Effector memory CD8-positive, alpha-beta T cell (primary cell): ENCODE data around the gene XPNPEP1.

Experiments used
- ATAC-seq: fragments of 150-1000 bp; cut with Tn5 transposase; replicated peaks from 2 replicates; pipeline ENCODE4 v1.10.0; 2021; ENCODE audit warnings: mild to moderate bottlenecking, moderate library complexity
- DNase-seq, 3 experiments: peaks; one replicate each; pipeline ENCODE4 v3.0.0; 2021
- H3K27ac Mint-ChIP-seq, 2 donors: one replicate each; pipeline ENCODE4 v1.8.0; 2022; ENCODE audit warnings: mild to moderate bottlenecking in 2 of 2, mixed read lengths in 2 of 2, moderate library complexity in 2 of 2
- H3K27me3 Mint-ChIP-seq, 2 donors: one replicate each; pipeline ENCODE4 v1.8.0; 2022; ENCODE audit warnings: mixed read lengths in 2 of 2
- H3K36me3 Mint-ChIP-seq: one replicate; pipeline ENCODE4 v1.8.0; 2022; ENCODE audit warnings: mild to moderate bottlenecking, moderate library complexity, mixed read lengths; ENCODE audit not compliant: insufficient read depth
- H3K4me1 Mint-ChIP-seq, 2 donors: one replicate each; pipeline ENCODE4 v1.8.0; 2022; ENCODE audit warnings: low read depth in 2 of 2, mixed read lengths in 2 of 2
- H3K4me3 Mint-ChIP-seq, 2 donors: one replicate each; pipeline ENCODE4 v1.8.0; 2022; ENCODE audit warnings: mild to moderate bottlenecking in 2 of 2, mixed read lengths in 2 of 2, moderate library complexity in 2 of 2
- H3K9me3 Mint-ChIP-seq, 2 donors: one replicate each; pipeline ENCODE4 v1.8.0; 2022; ENCODE audit warnings: mixed read lengths in 2 of 2

XPNPEP1 gene

GRCh38 chr10:109902992-109903947 is 20.0 kb downstream of the XPNPEP1 start:
- Mint-ChIP-seq H3K9me3 (no peaks in the 10 kb centered on the region), H3K27ac (peak overlapping the region; percentile 47 to 96), H3K4me3 (peak overlapping the region in 1 of 2 donors; percentile 49), H3K36me3 (peaks cover 8% of the 10 kb centered on the region), H3K27me3 (no peaks in the 10 kb centered on the region), H3K4me1 (peaks cover 38 to 70% of the 10 kb centered on the region in 2 donors)
- no peak for ATAC-seq
- no peak for DNase-seq

- H3K4me3 Mint-ChIP-seq, result no peak overlapping the region
- H3K9me3 Mint-ChIP-seq, result no peaks in the 10 kb centered on the region
- no peak for DNase-seq
- no peak for ATAC-seq
- H3K27me3 Mint-ChIP-seq, result no peaks in the 10 kb centered on the region
- peak overlapping the region; percentile 78 to 83 for H3K27ac Mint-ChIP-seq
- peaks cover 3% of the 10 kb centered on the region for H3K36me3 Mint-ChIP-seq
- H3K4me1 Mint-ChIP-seq, result peaks cover 40 to 66% of the 10 kb centered on the region in 2 donors
Measured at GRCh38 chr10:109899356-109900331, 23.7 kb downstream of the XPNPEP1 start.

GRCh38 chr10:109898666-109899355 is 24.5 kb downstream of the XPNPEP1 start:
- H3K36me3 Mint-ChIP-seq, result peaks cover 3% of the 10 kb centered on the region
- H3K27ac Mint-ChIP-seq, result peak overlapping the region in 1 of 2 donors; percentile 78
- H3K9me3 Mint-ChIP-seq, result no peaks in the 10 kb centered on the region
- H3K4me3 Mint-ChIP-seq, result no peak overlapping the region
- no peak for ATAC-seq
- no peak for DNase-seq
- H3K4me1 Mint-ChIP-seq, result peaks cover 34 to 58% of the 10 kb centered on the region in 2 donors
- H3K27me3 Mint-ChIP-seq, result no peaks in the 10 kb centered on the region

GRCh38 chr10:109898007-109898406 is 25.3 kb downstream of the XPNPEP1 start:
- DNase-seq (no peak), ATAC-seq (no peak)
- Mint-ChIP-seq H3K36me3 (peaks cover 3% of the 10 kb centered on the region), H3K27ac (peak overlapping the region in 1 of 2 donors; percentile 42), H3K27me3 (no peaks in the 10 kb centered on the region), H3K9me3 (no peaks in the 10 kb centered on the region), H3K4me3 (no peak overlapping the region), H3K4me1 (peaks cover 36 to 59% of the 10 kb centered on the region in 2 donors)

- Mint-ChIP-seq H3K4me3 (no peak overlapping the region), H3K36me3 (peaks cover 5% of the 10 kb centered on the region), H3K27me3 (no peaks in the 10 kb centered on the region), H3K4me1 (peaks cover 39 to 64% of the 10 kb centered on the region in 2 donors), H3K9me3 (no peaks in the 10 kb centered on the region), H3K27ac (peak overlapping the region; percentile 23 to 44)
- ATAC-seq, result no peak
- no peak for DNase-seq
Measured at GRCh38 chr10:109895848-109896247, 27.5 kb downstream of the XPNPEP1 start.

- ATAC-seq, result no peak
- Mint-ChIP-seq H3K27ac (peak overlapping the region; percentile 25 to 44), H3K36me3 (peaks cover 9% of the 10 kb centered on the region)
Measured at GRCh38 chr10:109895095-109895818, 28.1 kb downstream of the XPNPEP1 start.

GRCh38 chr10:109894516-109894915 is 28.8 kb downstream of the XPNPEP1 start:
- Mint-ChIP-seq H3K4me3 (no peak overlapping the region), H3K9me3 (no peaks in the 10 kb centered on the region), H3K27ac (peak overlapping the region; percentile 25 to 44), H3K36me3 (peaks cover 13% of the 10 kb centered on the region), H3K4me1 (peaks cover 36 to 52% of the 10 kb centered on the region in 2 donors), H3K27me3 (no peaks in the 10 kb centered on the region)
- ATAC-seq (no peak), DNase-seq (no peak)

More at GRCh38 chr10:109895095-109895818, 28.1 kb downstream of the XPNPEP1 start:
- H3K27me3 Mint-ChIP-seq, result no peaks in the 10 kb centered on the region
- H3K4me3 Mint-ChIP-seq, result no peak overlapping the region
- H3K4me1 Mint-ChIP-seq, result peaks cover 33 to 58% of the 10 kb centered on the region in 2 donors
- DNase-seq, result no peak
- no peaks in the 10 kb centered on the region for H3K9me3 Mint-ChIP-seq

- Mint-ChIP-seq H3K27me3 (no peaks in the 10 kb centered on the region), H3K36me3 (peaks cover 19% of the 10 kb centered on the region)
Measured at GRCh38 chr10:109893386-109893785, 29.9 kb downstream of the XPNPEP1 start.

GRCh38 chr10:109892931-109893330 is 30.4 kb downstream of the XPNPEP1 start:
- DNase-seq (no peak), ATAC-seq (no peak)
- Mint-ChIP-seq H3K4me1 (peaks cover 30 to 38% of the 10 kb centered on the region in 2 donors), H3K27ac (peak overlapping the region in 1 of 2 donors; percentile 64), H3K4me3 (peak overlapping the region in 1 of 2 donors; percentile 7), H3K36me3 (peaks cover 19% of the 10 kb centered on the region), H3K9me3 (no peaks in the 10 kb centered on the region), H3K27me3 (no peaks in the 10 kb centered on the region)

More at GRCh38 chr10:109893386-109893785, 29.9 kb downstream of the XPNPEP1 start:
- H3K9me3 Mint-ChIP-seq, result no peaks in the 10 kb centered on the region
- DNase-seq (no peak), ATAC-seq (no peak)
- peaks cover 30 to 42% of the 10 kb centered on the region in 2 donors for H3K4me1 Mint-ChIP-seq
- peak overlapping the region in 1 of 2 donors; percentile 64 for H3K27ac Mint-ChIP-seq
- peak overlapping the region in 1 of 2 donors; percentile 7 for H3K4me3 Mint-ChIP-seq

- peaks cover 31 to 40% of the 10 kb centered on the region in 2 donors for H3K4me1 Mint-ChIP-seq
- H3K27ac Mint-ChIP-seq, result peak overlapping the region; percentile 70 to 91
- no peaks in the 10 kb centered on the region for H3K27me3 Mint-ChIP-seq
- peaks cover 16% of the 10 kb centered on the region for H3K36me3 Mint-ChIP-seq
- DNase-seq (no peak), ATAC-seq (peak; percentile 37)
- H3K4me3 Mint-ChIP-seq, result peak overlapping the region in 1 of 2 donors; percentile 39
- no peaks in the 10 kb centered on the region for H3K9me3 Mint-ChIP-seq
Measured at GRCh38 chr10:109892117-109892516, 31.2 kb downstream of the XPNPEP1 start.

GRCh38 chr10:109891105-109891504 is 32.2 kb downstream of the XPNPEP1 start:
- peak overlapping the region; percentile 70 to 91 for H3K27ac Mint-ChIP-seq
- no peak overlapping the region for H3K4me3 Mint-ChIP-seq
- H3K9me3 Mint-ChIP-seq, result no peaks in the 10 kb centered on the region
- H3K4me1 Mint-ChIP-seq, result peaks cover 35 to 50% of the 10 kb centered on the region in 2 donors
- H3K36me3 Mint-ChIP-seq, result peaks cover 16% of the 10 kb centered on the region
- no peak for ATAC-seq
- H3K27me3 Mint-ChIP-seq, result no peaks in the 10 kb centered on the region
- DNase-seq, result no peak

- Mint-ChIP-seq H3K4me3 (no peak overlapping the region), H3K4me1 (peaks cover 27 to 46% of the 10 kb centered on the region in 2 donors), H3K27ac (peak overlapping the region; percentile 32 to 84), H3K36me3 (peaks cover 20% of the 10 kb centered on the region), H3K27me3 (no peaks in the 10 kb centered on the region), H3K9me3 (no peaks in the 10 kb centered on the region)
- DNase-seq (no peak), ATAC-seq (no peak)
Measured at GRCh38 chr10:109889867-109890266, 33.4 kb downstream of the XPNPEP1 start.
